Type B pancreatic cell (in vitro differentiated cells): ENCODE measurements around the gene FIBP. TPM values are rescaled to one million over a fixed set of nuclear protein-coding genes. Genes with fewer than 3 reads are reported as not detected.

ENCODE experiments used
- DNase-seq: peaks from one replicate; pipeline ENCODE4 v3.0.0; 2021; ENCODE audit warnings: mixed read lengths; ENCODE audit not compliant: unreplicated experiment; ENCODE audit errors: extremely low spot score
- H3K27ac Mint-ChIP-seq: 2 replicates; pipeline ENCODE4 v1.8.0; 2021; ENCODE audit warnings: mild to moderate bottlenecking, mixed read lengths
- H3K27me3 Mint-ChIP-seq: 2 replicates; pipeline ENCODE4 v1.8.0; 2021; ENCODE audit warnings: mixed read lengths
- H3K36me3 Mint-ChIP-seq: 2 replicates; pipeline ENCODE4 v1.8.0; 2021; ENCODE audit warnings: mixed read lengths
- H3K4me1 Mint-ChIP-seq: one replicate; pipeline ENCODE4 v1.8.0; 2021; ENCODE audit warnings: mixed read lengths; ENCODE audit not compliant: unreplicated experiment
- H3K4me3 Mint-ChIP-seq: 2 replicates; pipeline ENCODE4 v1.8.0; 2021; ENCODE audit warnings: mild to moderate bottlenecking, mixed read lengths
- H3K9me3 Mint-ChIP-seq: 2 replicates; pipeline ENCODE4 v1.8.0; 2021; ENCODE audit warnings: mixed read lengths
- CTCF ChIP-seq: fragments of 200-600 bp; sonication (generic); conservative IDR thresholded peaks from 2 replicates; pipeline ENCODE4 v1.5.0; 2021; ENCODE audit warnings: antibody characterized with exemption, mild to moderate bottlenecking
- total RNA-seq: library from RNA; stranded (reverse); gene quantifications from 2 replicates; pipeline ENCODE4 v1.2.1, GENCODE V29; 2021; ENCODE audit warnings: low replicate concordance

The FIBP gene
- total RNA-seq, 1 donor from 2014 or later = 74.7 TPM

GRCh38 chr11:65873318-65874156 is 14.7 kb downstream of the FIBP start:
- Mint-ChIP-seq H3K27me3 (peaks cover 5% of the 10 kb centered on the region), H3K27ac (peak overlapping the region; percentile 88)

GRCh38 chr11:65872586-65873317 is 15.5 kb downstream of the FIBP start, which contains the start of gene EFEMP2:
Gene EFEMP2, minus strand, starts transcription at chr11:65872800. Its CDS starts 446 bp downstream, at chr11:65872354.
- DNase-seq = no peak
- no peak for TF ChIP-seq CTCF
- H3K9me3 Mint-ChIP-seq = no peaks in the 10 kb centered on the region

More at GRCh38 chr11:65873318-65874156, 14.7 kb downstream of the FIBP start:
- no peak for TF ChIP-seq CTCF
- Mint-ChIP-seq H3K9me3 (no peaks in the 10 kb centered on the region), H3K4me3 (peak overlapping the region; percentile 94), H3K36me3 (no peaks in the 10 kb centered on the region), H3K4me1 (peaks cover 4% of the 10 kb centered on the region)
- DNase-seq = peak; percentile 96

GRCh38 chr11:65871811-65872548 is 16.3 kb downstream of the FIBP start:
- DNase-seq = no peak
- TF ChIP-seq CTCF = no peak
- Mint-ChIP-seq H3K9me3 (no peaks in the 10 kb centered on the region), H3K36me3 (no peaks in the 10 kb centered on the region), H3K4me3 (peak overlapping the region; percentile 69), H3K27ac (peak overlapping the region; percentile 43), H3K27me3 (peaks cover 5% of the 10 kb centered on the region), H3K4me1 (peaks cover 12% of the 10 kb centered on the region)

More at GRCh38 chr11:65872586-65873317, 15.5 kb downstream of the FIBP start, which contains the start of gene EFEMP2:
- H3K27me3 Mint-ChIP-seq = peaks cover 5% of the 10 kb centered on the region
- peak within 1 kb of the TSS; percentile 94 for H3K4me3 Mint-ChIP-seq
- H3K36me3 Mint-ChIP-seq = no peaks in the 10 kb centered on the region
- peaks cover 5% of the 10 kb centered on the region for H3K4me1 Mint-ChIP-seq
- H3K27ac Mint-ChIP-seq = peak within 1 kb of the TSS; percentile 88

GRCh38 chr11:65870706-65871681 is 17.3 kb downstream of the FIBP start:
- H3K27me3 Mint-ChIP-seq = peaks cover 5% of the 10 kb centered on the region
- peak overlapping the region; percentile 78 for H3K27ac Mint-ChIP-seq
- TF ChIP-seq CTCF = no peak
- DNase-seq = no peak
- H3K4me1 Mint-ChIP-seq = peaks cover 12% of the 10 kb centered on the region
- H3K4me3 Mint-ChIP-seq = peak overlapping the region; percentile 69
- H3K36me3 Mint-ChIP-seq = no peaks in the 10 kb centered on the region
- no peaks in the 10 kb centered on the region for H3K9me3 Mint-ChIP-seq
